GM19193 (cell line): ENCODE measurements around the gene CD200R1L.

Experiments
- POLR2A ChIP-seq: IDR thresholded peaks from 4 replicates; pipeline ENCODE4 v1.6.1; 2011; ENCODE audit not compliant: insufficient read depth, insufficient read length; ENCODE audit errors: extremely low read depth

Gene CD200R1L, protein sequence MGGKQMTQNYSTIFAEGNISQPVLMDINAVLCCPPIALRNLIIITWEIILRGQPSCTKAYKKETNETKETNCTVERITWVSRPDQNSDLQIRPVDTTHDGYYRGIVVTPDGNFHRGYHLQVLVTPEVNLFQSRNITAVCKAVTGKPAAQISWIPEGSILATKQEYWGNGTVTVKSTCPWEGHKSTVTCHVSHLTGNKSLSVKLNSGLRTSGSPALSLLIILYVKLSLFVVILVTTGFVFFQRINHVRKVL

DNA sequence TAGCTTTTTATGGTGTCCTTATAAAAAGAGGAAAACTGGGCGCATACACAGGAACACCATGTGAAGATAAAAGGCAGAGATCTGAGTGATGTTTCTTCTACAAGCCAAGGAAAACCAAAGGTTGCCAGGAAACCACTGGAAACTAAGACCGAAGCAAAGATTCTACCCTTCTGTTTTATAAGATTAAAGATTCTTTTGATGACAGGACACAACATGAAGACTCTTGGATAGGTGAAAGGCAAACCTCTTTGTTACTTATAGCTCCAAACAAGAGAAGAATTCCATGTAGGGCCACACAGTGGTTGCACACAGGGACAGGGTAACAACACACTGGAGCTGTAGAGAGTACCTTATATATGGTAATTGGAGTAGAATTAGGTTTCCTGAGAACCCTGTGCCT is at the start of gene CD200R1L:
Gene CD200R1L (minus strand): TSS at position 101 of the 400 bp plus-strand sequence. CDS start 17,497 bp downstream, outside the sequence.
- TF ChIP-seq POLR2A, result no peak

DNA sequence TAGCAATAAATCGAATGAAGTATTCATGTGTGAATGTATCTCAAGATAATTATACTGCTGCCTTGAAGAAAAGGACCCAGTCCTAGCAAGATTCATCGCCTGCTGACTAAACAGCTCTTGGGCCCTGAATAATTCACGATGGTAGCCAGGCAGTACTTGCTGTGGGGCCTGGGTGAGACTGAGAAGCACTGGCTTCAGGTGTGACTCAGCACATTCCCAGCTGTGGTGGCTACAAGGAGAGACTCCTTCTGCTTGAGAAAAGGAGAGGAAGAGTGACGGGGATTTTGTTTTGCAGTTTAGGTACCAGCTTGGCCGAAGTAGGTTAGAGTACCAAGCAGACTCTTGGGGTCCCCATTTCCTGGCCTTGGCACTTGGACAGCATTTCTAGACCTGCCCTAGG is 47.6 kb upstream of the CD200R1L start:
- no peak for TF ChIP-seq POLR2A

DNA sequence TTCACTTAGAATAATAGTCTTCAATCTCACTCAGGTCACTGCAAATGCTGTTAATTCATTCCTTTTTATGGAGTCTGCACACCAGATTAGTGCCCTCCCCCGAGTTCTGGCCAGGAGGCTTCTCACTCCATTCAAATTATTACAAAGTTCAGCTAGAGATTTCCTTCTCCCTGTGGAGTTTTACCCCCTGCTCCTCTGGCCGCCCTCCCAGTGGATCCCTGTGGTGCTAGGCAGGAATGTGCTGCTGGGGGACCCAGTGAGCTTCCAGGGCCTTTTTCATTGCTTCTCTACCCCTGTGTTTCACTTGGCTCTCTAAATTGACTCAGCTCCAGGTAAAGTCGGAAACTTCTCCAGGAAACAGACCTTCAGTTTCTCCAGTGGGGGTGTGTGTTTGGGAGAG is 42.7 kb upstream of the CD200R1L start:
- TF ChIP-seq POLR2A, result no peak

DNA sequence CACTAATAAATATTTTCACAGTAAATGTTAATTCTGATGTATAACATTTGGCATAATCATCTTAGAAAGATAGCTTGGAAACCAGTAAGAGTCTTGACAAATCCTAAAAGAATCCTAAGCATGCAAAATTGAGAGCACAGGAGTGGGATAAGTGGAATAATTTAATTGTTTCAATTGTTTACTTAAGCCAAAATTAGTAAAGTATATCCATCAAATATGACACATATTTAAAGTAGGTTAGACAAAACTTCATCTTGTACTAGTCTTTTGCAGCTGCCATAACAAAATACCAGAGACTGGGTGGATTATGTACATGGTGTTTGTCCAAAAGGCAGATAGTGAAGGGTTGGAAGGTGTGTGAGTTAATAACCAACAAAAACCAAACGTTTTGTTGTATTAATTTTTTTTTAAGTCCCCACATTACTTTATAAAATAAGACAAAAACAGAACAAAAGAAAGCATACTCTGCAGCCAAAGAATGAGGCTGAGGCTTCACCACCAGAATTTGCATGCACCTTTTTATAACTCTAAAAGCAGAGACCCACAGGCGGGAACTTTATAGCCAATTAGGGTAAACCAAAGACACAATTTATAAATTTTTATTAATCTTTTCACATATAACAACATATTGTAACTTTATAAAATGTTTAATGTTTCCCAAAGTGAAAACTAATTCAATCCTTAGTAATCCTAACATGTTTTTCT is 41.9 kb upstream of the CD200R1L start:
- no peak for TF ChIP-seq POLR2A

DNA sequence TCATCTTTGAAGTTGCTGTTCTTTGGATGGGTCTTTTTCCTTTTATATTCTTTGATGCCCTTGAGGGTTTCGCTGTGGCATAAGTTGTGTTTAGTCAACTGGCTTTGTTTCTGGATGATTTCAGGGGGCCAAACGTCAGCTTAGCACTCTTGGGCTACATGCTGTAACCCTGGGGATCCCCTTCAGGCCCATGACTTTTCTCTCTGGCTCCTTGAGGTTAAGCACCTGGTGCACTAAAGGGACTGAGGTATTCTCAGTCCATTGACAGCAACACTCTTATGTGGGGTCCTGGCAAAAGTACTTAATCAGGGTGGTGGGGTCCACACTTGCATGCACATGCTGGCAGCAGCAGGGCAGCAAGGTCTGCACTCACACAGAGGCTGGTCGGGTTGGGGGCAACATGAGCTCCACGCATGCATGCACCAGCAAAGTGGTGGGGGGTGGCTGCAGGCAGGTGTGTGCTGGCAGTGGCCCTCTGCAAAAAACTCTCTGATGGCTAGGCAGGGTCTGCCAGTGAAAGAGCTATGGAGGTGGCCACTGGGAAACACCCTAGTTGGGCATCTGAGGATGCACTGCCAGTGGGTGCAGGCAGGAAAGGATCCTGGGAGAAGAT is 38.1 kb upstream of the CD200R1L start:
- TF ChIP-seq POLR2A, result no peak

DNA sequence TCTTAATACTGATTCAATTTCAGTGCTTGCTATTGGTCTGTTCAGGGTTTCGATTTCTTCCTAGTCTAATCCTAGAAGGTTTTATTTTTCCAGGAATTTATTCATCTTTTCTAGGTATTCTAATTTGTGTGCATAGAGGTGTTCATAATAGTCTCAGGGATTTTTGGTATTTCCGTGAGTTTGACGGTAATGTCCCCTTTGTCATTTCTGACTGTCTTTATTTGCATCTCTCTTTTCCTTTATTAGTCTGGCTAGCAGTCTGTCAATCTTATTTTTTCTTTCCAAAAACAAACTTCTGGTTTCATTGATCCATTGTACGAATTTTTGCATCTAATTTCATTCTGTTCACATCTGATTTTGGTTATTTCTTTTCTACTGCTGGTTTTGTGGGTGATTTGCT is 35.2 kb upstream of the CD200R1L start:
- no peak for TF ChIP-seq POLR2A

DNA sequence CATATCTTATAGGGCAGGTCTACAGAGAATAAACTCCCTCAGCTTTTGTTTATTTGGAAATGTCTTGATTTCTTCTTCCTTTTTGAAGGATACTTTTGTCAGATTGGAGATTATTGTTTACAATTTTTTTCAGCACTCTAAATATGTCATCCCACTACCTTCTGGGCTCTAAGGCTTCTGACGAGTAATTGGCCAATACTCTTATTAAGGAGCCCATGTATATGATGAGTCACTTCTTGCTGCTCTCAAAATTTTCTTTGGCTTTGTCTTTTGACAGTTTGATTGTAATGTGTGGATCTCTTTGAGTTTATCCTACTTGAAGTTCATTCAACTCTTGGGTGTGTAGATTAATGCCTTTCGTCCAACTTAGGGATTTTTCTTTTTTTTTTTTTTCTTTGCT is 28.9 kb upstream of the CD200R1L start:
- no peak for TF ChIP-seq POLR2A

DNA sequence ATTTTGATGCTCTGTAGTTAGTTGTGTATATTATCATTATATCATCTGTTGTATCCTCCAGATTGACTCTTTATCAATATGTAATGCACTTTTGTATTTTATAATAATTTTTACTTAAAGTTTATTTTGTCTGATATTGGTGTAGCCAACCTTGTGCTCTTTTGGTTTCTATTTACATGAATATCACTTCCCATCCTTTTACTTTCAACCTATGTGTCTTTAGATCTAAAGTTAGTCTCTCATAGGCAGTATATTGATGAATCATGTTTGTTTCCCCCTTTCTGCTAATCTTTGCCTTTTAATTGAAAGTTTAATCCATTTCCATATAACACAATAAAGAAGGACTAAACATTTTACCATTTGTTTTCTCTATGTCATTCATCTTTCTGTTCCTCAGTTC is 28.1 kb upstream of the CD200R1L start:
- no peak for TF ChIP-seq POLR2A

DNA sequence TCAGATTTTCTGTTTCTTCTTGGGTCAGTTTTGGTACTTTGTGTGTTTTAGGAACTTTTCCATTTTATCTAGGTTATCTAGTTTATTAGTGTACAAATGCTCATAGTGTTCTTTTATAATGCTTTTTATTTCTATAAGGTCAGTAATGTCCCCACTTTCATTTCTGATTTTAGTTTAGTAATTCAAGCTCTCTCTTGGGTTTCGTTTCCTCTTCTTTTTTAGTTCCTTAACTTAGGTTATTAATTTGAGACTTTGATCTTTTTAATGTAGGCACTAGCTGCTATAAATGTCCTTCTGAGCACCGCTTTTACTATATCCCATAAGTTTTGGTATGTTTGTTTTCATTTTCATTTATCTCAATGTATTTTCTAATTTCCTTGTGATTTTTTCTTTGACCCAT is 27.0 kb upstream of the CD200R1L start:
- no peak for TF ChIP-seq POLR2A

DNA sequence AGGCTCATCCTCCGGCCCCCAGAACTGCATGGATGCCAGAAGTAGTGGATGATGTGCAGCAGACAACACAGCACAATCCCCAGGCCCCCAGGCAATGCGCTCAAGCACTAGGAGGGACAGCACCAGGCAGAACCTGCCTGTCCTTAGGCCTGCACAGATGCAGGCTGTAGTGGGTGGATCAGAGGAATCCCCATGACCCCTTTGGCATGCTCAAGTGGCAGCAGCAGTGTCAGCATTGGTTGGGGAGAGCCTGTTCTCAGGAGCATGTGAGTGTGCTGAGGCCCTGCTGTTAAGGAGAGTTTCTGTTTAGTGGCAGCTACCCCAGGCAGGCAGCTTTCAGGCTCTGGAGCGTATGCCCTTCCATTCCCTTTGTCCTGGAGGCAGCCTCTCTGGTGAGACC is 25.1 kb upstream of the CD200R1L start:
- TF ChIP-seq POLR2A, result no peak

DNA sequence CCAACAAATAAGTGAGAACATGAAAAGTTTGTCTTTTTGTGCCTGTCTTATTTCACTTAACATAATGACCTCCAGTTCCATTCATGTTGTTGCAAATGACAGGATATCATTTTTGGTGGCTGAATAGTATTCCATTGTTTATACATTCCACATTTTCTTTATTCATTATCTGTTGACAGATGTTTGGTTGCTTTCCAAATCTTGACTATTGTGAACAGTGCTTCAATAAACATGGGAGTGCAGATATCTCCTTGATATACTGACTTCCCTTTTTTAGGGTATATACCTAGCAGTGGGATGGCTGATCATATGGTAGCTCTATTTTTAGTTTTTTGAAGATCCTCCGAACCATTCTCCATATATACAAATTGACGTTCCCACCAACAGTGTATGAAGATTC is 19.1 kb upstream of the CD200R1L start:
- TF ChIP-seq POLR2A, result no peak

DNA sequence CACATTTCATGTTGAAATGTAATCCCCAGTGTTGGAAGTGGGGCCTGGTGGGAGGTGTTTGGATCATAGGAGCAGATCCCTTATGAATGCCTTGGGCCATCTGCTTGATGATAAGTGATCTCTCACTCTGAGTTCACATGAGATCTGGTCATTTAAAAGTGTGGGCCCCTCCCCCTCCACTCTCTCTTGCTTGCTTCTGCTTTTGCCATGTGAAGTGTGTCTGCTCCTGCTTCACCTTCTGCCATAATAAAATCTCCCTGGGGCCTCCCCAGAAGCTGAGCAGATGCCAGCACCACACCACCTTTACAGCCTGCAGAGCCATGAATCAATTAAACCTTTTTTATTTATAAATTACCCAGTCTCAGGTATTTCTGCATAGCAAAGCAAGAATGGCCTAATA is 14.2 kb upstream of the CD200R1L start:
- no peak for TF ChIP-seq POLR2A

DNA sequence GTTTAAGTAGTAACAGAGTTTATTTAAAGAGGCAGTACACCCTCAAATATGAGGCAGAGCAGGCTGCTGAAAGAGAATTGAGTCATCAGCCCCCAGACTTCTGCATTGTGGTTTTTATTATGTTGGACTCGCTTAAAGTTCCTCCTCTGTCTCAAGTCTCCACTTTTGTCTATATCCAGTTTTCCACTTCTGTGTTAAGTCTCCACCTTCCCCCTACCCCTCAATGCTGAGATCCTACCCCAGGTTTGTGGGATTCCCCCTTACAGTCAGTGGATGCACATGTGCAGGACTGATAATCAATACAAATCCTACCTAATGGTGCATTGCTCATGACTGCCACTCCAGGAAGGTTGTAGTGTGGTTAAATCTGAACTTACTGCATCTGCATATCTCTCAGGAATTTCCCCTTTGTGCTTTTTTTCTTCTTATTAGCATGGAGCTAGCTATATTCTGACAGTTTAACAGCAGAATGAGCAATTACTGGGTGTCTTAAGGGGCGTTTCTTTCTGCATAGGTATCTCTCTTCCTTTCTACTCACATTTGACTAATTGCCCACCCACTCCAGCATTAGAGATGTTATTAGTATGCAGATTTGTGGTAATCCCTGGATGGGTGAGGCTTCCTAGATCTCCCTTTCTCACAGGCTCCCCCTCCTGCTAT is 11.9 kb upstream of the CD200R1L start:
- no peak for TF ChIP-seq POLR2A

DNA sequence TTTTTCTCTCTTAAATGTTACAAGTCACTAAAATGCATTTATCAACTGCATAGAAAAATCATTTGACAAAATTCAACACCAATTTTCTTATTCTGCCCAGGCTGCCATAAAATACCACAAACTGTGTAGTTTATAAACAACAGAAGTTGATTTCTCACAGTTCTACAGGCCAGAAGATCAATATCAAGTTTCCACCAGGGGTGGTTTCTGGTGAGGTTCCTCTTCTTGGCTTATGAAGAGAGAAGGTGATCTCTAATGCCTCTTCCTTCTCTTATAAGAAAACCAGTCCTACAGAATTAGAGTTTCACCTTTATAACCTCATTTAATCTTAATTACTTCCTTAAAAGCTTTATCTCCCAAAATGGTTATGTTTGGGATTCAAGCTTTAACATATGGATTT is 10.9 kb upstream of the CD200R1L start:
- TF ChIP-seq POLR2A, result no peak

DNA sequence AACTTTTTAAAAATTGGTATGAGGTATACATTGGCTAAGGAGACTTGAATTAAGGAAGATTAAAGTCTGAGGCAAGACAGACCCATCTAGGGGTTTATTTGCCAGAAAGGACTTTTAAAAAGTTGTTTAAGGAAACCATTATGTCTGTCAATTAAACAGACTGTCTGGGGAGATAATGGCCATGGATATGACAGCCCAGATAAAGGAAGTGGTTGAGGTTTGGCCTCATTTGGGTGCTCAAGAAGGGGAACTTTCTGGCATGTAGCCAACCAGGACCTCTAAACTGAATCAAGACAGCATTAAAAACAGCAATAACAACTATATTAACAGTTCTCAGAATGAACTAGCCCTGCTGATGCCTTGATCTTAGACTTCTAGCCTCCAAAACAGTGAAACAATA is 9.9 kb upstream of the CD200R1L start:
- TF ChIP-seq POLR2A, result no peak
